ENCODE results near the gene GALNT10.

GRCh38 chr5:154388842-154389241 lies 198.3 kb downstream of the GALNT10 start:
- TF ChIP-seq, protein P1, sequence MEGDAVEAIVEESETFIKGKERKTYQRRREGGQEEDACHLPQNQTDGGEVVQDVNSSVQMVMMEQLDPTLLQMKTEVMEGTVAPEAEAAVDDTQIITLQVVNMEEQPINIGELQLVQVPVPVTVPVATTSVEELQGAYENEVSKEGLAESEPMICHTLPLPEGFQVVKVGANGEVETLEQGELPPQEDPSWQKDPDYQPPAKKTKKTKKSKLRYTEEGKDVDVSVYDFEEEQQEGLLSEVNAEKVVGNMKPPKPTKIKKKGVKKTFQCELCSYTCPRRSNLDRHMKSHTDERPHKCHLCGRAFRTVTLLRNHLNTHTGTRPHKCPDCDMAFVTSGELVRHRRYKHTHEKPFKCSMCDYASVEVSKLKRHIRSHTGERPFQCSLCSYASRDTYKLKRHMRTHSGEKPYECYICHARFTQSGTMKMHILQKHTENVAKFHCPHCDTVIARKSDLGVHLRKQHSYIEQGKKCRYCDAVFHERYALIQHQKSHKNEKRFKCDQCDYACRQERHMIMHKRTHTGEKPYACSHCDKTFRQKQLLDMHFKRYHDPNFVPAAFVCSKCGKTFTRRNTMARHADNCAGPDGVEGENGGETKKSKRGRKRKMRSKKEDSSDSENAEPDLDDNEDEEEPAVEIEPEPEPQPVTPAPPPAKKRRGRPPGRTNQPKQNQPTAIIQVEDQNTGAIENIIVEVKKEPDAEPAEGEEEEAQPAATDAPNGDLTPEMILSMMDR (IDR thresholded peaks at IDR 0.05): no peak
- no peak for TF ChIP-seq POLR2A (IDR thresholded peaks at IDR 0.05)

Measured in uterus (tissue), 2 donors.